GM12878 (cell line): ENCODE measurements around the gene PATJ.

ENCODE experiments used
- GABPA ChIP-seq: IDR thresholded peaks from 2 replicates; pipeline ENCODE4 v1.6.1; 2014; ENCODE audit warnings: antibody characterized with exemption, low read depth, mild to moderate bottlenecking, inconsistent platforms
- NR2C2 ChIP-seq: IDR thresholded peaks from 2 replicates; pipeline ENCODE4 v1.6.1; 2011; ENCODE audit warnings: borderline replicate concordance, low read depth; ENCODE audit not compliant: control insufficient read depth, insufficient read length
- RCOR1 ChIP-seq: conservative IDR thresholded peaks from 2 replicates; pipeline ENCODE4 v1.6.1; 2012; ENCODE audit warnings: low read depth, low read length, improper control_type of control experiment
- SIN3A ChIP-seq: IDR thresholded peaks from 2 replicates; pipeline ENCODE4 v1.6.1; 2012; ENCODE audit warnings: low read depth, low read length, improper control_type of control experiment
- SIX5 ChIP-seq: IDR thresholded peaks from 2 replicates; pipeline ENCODE4 v1.6.1; 2011; ENCODE audit warnings: mild to moderate bottlenecking, low read depth, low read length, moderate library complexity; ENCODE audit not compliant: severe bottlenecking
- TAF1 ChIP-seq: IDR thresholded peaks from 2 replicates; pipeline ENCODE4 v1.6.1; 2011; ENCODE audit warnings: mild to moderate bottlenecking, low read depth, low read length, borderline replicate concordance
- TF ChIP-seq, protein P1 (sequence below), 3 experiments: IDR thresholded peaks in 2 of 3; conservative IDR thresholded peaks in 1 of 3; 2 replicates each; pipeline ENCODE4 v1.5.1; 2011; ENCODE audit warnings: low read depth in 3 of 3, low read length in 3 of 3, mild to moderate bottlenecking in 3 of 3, control low read depth in 2 of 3, moderate library complexity in 2 of 3, inconsistent platforms in 1 of 3, mixed read lengths in 1 of 3; ENCODE audit not compliant: control insufficient read depth in 2 of 3, insufficient read depth in 1 of 3; ENCODE audit errors: extremely low read depth in 1 of 3

DNA sequence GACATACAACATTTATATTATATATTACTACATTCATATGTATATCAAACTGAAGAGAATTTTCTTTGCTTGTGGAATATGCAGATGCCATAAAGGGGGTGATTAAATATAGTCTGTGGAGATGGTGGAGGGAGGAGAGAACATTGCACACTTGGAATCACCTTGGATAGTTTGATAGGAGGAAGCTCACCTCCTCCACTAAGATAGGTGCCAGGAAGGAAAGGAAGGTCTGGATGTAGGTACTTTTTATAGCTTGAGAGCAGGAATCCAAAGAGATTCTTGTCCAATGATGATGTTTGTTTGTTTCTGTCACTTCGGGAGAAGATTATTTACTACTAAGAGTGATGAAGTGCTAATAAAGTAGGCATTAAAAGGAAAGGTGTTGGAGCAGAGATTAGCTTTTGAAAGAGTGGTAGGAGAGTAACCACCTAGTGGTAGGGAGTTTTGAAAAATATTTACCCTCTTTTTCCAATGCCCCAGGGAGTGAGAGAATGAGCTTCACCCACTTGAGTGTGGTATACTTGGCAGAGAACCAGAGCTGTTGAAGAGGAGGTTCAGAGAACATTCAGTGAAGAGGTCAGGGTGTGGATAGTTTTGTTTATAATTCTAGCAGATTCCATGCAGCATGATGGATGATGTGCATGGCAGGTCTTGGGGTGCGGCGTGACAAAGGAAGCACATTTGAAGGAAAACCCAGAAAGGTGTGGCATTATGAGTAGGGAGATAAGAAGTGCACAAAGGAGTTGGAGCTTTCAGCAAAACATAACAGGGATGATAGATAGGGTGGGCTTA, 145.0 kb downstream of the PATJ start:
- TF ChIP-seq, protein P1, sequence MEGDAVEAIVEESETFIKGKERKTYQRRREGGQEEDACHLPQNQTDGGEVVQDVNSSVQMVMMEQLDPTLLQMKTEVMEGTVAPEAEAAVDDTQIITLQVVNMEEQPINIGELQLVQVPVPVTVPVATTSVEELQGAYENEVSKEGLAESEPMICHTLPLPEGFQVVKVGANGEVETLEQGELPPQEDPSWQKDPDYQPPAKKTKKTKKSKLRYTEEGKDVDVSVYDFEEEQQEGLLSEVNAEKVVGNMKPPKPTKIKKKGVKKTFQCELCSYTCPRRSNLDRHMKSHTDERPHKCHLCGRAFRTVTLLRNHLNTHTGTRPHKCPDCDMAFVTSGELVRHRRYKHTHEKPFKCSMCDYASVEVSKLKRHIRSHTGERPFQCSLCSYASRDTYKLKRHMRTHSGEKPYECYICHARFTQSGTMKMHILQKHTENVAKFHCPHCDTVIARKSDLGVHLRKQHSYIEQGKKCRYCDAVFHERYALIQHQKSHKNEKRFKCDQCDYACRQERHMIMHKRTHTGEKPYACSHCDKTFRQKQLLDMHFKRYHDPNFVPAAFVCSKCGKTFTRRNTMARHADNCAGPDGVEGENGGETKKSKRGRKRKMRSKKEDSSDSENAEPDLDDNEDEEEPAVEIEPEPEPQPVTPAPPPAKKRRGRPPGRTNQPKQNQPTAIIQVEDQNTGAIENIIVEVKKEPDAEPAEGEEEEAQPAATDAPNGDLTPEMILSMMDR (IDR thresholded peaks at IDR 0.05 in 2 of 3, conservative IDR thresholded peaks at IDR 0.05 in 1 of 3; ENCODE audit: control insufficient read depth in 2 of 3, extremely low read depth in 1 of 3, insufficient read depth in 1 of 3, low read depth in 3 of 3, low read length in 3 of 3) = no peak
- no peak for TF ChIP-seq GABPA
- TF ChIP-seq SIX5 = no peak
- TF ChIP-seq TAF1 = no peak
- TF ChIP-seq SIN3A = no peak
- no peak for TF ChIP-seq NR2C2
- no peak for TF ChIP-seq RCOR1
